NCI-H146 (cell line): ENCODE measurements around the gene PTOV1.

Experiments used
- DNase-seq: peaks from one replicate; lab custom pipeline; 2025; lab: John Stamatoyannopoulos, UW

Gene PTOV1

GRCh38 chr19:49859682-49860335 is 8.8 kb downstream of the PTOV1 start:
- DNase-seq: no peak

- DNase-seq: no peak
Observed at GRCh38 chr19:49860336-49861102, 9.6 kb downstream of the PTOV1 start.

- no peak for DNase-seq
Observed at GRCh38 chr19:49861107-49861506, 10.1 kb downstream of the PTOV1 start.

GRCh38 chr19:49861541-49862378 is 10.8 kb downstream of the PTOV1 start:
- no peak for DNase-seq

- DNase-seq: peak; percentile 30
Observed at GRCh38 chr19:49862391-49863253, 11.7 kb downstream of the PTOV1 start.

GRCh38 chr19:49863254-49863934 is 12.4 kb downstream of the PTOV1 start:
- DNase-seq: no peak

GRCh38 chr19:49863935-49864320 is 13.0 kb downstream of the PTOV1 start:
- DNase-seq: no peak

GRCh38 chr19:49864890-49865289 is 13.9 kb downstream of the PTOV1 start:
- DNase-seq: no peak

- DNase-seq: peak; percentile 98
Observed at GRCh38 chr19:49866933-49867782, 16.2 kb downstream of the PTOV1 start, which contains the start of gene PNKP. TSS of gene PNKP (minus strand) at chr19:49867576. CDS start at chr19:49867204, 372 bp downstream.

GRCh38 chr19:49869009-49869483 is 18.1 kb downstream of the PTOV1 start:
- peak; percentile 94 for DNase-seq

- peak; percentile 100 for DNase-seq
Observed at GRCh38 chr19:49869484-49870308, 18.7 kb downstream of the PTOV1 start.

- no peak for DNase-seq
Observed at GRCh38 chr19:49870309-49870901, 19.4 kb downstream of the PTOV1 start.

- DNase-seq: no peak
Observed at GRCh38 chr19:49871349-49871985, 20.5 kb downstream of the PTOV1 start.

GRCh38 chr19:49872245-49873128 is 21.5 kb downstream of the PTOV1 start:
- DNase-seq: no peak

GRCh38 chr19:49873129-49873521 is 22.2 kb downstream of the PTOV1 start:
- no peak for DNase-seq

- DNase-seq: no peak
Observed at GRCh38 chr19:49873834-49874233, 22.9 kb downstream of the PTOV1 start.

GRCh38 chr19:49874503-49875157 is 23.7 kb downstream of the PTOV1 start:
- DNase-seq: no peak
